Stimulated activated CD4-positive, alpha-beta T cell treated with anti-CD3 and anti-CD28 coated beads, TNF-alpha, amount 100 ng/mL, for 4 hours (primary cell): ENCODE results near the gene HS6ST2.

Source experiments
- DNase-seq, 3 experiments: peaks; one replicate each; pipeline ENCODE4 v3.0.0-alpha.2; 2020; ENCODE audit warnings: low read depth in 3 of 3

The HS6ST2 gene

GRCh38 chrX:132791714-132792113 lies 166.7 kb downstream of the HS6ST2 start:
- DNase-seq = no peak

GRCh38 chrX:132790329-132790728 lies 168.1 kb downstream of the HS6ST2 start:
- no peak for DNase-seq

- DNase-seq = no peak
Observed at GRCh38 chrX:132786217-132786616, 172.2 kb downstream of the HS6ST2 start.

DNA sequence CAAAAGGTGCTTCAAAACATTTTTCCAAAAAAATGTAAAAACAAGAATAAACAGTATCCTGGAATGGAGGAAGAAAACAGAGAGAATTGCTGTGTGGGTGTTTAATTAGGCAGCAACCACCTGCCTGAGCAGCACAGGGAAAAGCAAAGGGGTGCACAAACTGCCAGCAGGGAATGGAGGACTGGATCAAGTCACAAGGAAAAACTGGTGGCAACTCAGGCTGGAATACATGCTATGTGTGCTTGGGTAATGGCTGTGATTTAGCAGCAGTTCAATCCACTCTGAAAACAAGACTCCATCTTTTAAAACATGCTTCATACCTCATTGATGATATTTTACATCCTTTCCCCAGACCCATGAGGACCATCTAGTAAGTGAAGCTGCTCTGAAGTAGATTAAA lies 179.5 kb downstream of the HS6ST2 start:
- DNase-seq = no peak

- DNase-seq = no peak
Observed at GRCh38 chrX:132776486-132777210, 181.8 kb downstream of the HS6ST2 start.

- no peak for DNase-seq
Observed at GRCh38 chrX:132775263-132775823, 183.1 kb downstream of the HS6ST2 start.

- DNase-seq = no peak
Observed at GRCh38 chrX:132774010-132774714, 184.3 kb downstream of the HS6ST2 start.

GRCh38 chrX:132769609-132770008 lies 188.8 kb downstream of the HS6ST2 start:
- no peak for DNase-seq

DNA sequence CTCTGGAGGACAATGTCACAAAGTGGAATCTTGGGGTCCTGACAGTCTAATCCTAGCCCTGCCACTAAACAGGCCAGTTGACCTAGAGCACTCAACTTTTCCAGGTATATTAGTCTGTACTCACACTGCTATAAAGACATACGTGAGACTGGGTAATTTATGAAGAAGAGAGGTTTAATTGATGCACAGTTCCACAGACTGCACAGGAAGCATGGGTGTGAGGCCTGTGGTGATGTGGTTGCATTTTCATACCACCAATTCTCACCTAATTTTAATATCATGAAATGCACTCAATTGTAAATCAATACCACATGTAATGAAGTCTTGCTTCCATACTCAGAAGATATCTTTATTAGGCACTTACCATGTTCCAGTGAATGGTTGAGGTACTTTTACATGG lies 192.0 kb downstream of the HS6ST2 start:
- DNase-seq = no peak

DNA sequence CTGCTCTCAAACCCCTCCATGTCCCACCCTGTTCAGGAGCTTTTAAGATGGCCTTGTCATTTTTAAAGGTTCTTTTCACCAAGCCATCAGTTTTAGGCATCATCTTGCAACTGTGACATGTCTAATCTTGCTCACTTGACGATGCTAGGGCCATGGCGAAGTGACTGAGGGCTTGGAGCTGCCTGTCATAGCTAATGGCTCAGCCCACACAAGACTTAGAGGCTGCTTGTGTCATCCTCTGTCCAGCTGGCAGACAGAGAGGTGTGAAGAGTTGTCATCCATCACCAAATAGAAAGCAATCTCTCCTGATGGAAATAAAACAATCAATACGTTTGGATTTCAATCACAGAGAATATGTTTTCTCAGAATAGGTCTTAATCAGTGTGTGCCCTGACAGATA lies 194.9 kb downstream of the HS6ST2 start:
- DNase-seq = no peak

DNA sequence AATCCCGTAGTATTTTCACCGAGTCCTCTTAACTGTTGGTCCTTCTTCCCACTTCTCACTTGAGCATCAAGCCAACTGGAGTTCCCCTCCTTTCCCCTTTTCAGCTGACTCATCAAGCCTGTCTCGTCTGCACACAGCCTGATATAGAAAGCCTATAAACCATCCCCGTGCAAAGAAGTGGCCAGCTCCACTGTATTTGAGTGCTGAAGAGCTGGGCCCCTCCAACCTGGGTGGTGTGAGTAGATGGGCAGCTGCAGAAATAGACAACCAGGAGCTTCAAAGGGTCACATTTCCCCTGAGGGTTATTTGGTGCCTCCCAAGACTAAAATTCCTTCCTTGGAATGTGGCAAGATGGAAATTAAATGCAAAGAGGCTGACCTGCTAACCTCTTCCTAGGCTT lies 199.7 kb downstream of the HS6ST2 start:
- DNase-seq = no peak

DNA sequence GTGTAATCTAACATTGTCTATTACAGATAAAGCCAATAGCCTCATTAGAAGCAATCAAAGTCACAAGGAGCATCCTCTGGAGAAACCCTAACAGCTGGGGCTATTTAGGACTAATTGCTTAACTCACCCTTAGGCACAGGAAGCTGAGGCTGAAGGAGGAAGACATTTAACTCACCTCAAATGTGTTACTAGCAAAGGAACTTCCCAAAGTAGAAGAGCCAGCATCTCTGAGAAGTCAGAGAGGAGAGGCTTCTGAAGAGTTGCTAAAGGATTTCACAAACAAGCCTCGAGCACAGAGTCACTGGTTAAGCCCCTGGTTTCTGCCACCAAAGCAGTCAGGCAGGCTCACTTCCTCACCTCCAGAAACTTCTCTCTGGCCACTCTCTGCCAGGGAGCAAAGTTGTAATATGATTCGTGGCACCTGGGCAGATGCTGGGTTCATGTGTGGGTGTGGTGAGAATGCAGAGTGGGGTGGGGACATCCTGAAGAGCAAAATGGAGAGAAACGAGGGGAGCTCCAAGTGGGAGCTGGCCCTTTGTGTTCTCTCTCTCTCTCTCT lies 201.3 kb downstream of the HS6ST2 start:
- DNase-seq = no peak

DNA sequence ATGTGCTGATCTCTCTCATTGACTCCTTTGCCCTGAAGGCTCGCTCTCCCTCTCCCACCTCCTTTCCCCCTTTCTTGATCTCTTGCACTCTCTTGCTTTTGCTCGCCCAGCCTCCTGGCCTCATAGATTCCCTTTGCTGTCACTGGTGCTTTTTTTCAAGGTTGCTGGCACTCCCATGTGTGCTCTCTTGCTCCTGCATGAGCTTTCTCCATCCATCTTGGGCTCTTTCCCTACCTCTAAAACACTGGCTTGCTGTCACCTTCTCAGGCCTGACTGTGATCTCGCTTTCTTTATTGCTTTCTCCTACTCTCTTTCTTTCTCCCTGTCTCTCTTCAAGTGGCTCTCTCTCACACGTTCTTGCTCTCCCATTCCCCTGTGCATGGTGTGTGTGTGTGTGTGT lies 202.0 kb downstream of the HS6ST2 start:
- no peak for DNase-seq

DNA sequence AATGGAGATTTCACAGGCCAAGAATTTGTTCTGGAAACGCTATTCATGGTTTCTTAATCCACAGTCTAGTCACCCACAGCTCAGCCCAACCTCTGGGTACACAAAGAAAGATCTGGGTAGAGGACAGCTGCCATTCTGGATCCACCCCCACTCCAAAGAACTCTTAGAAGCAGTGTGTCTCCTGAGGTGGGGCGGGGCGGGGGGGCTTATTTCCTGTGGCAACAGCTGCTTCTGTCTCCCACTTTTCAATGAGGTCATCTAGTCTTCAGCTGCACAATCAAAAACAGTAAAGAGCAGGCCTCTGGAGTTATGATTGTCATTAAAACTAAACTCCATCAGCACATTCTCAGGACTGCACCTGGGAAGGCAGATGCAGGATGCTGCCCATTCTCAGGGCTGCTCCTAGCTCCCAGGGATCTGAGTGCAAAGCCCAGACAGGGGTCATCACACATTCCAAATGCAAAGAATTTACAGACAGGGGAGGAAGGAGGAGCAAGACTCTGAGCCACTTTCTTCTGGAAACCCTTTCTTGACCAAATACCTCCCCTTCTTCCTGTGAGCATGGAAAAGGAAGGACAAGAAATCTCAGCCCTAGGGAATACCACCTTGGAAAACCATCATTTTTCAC lies 207.3 kb downstream of the HS6ST2 start:
- DNase-seq = no peak

- no peak for DNase-seq
Observed at GRCh38 chrX:132750331-132751062, 207.9 kb downstream of the HS6ST2 start.

DNA sequence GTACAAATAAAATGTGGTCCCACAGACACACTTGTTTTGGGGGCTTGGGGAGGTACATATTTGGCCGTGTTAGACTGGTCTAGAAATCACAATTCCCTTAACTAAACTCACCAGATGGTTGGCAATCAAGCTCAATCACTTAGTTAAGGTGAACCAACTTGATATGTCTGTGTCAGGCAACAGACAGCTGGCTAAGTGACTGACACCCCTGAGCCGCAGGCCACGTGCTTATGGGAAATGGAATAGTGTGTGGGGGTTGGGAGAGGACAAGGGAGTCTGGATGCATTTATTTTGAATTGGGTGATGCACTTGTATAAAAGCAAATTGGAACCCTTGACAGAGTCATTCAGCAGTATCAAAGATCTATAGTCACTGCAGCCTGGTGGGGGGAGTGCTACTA lies 209.0 kb downstream of the HS6ST2 start:
- no peak for DNase-seq

DNA sequence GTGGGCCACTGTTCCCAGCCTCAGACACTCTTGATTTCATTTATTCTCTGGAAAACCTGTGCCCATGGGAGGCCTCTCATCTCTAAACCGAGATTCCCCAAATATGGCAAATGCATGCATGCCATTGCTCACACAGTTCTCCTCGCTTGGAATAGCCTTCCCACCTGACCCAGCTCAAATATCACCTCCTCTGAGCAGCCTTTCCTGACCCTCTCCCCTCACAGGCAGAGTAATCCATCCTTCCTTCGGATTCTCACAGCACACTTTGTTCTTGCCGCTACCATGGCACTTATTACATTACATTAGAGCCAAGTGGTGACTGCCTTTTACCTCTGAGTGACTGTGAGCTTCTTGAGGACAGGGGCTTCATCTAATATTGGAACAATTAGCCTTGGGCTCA lies 209.5 kb downstream of the HS6ST2 start:
- DNase-seq = no peak

DNA sequence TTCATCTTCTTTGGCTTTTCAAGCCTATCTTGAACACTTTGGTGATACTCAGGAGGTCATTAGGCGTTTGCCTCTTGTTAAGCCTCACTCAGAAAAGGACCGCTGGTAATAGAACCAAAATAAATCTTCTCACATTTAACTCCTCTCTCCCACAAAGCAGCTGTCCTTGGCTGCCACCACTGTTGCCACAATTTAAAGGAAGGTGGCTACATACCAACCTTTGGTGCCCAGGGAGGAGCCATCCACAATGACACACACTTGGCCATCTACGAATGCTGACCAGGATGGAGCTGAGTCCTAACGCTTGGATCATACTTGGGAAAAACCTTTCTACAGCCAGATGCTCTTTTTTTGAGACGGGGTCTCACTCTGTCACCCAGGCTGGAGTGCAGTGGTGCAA lies 210.2 kb downstream of the HS6ST2 start:
- no peak for DNase-seq

- DNase-seq = no peak
Observed at GRCh38 chrX:132745593-132745992, 212.8 kb downstream of the HS6ST2 start.

GRCh38 chrX:132744470-132744869 lies 214.0 kb downstream of the HS6ST2 start:
- DNase-seq = no peak

DNA sequence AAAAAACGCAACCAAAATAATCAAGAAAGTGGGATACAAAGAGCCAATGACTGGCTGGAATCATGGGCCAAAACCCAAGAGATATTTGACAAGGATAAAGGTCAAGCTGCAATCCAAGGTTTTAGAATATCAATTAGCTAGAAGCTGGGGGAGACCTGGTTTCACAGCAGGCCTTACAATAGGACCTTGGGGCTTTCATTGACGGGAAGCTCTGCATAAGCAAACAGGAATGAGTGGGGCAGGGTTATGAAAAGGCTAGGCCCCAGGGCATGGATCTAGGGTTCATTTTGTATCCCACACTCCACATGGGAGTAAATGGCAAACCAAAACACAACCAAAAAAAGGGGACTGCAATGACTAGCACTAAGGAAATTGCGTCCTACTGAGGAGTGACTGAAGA lies 215.3 kb downstream of the HS6ST2 start:
- DNase-seq = no peak

DNA sequence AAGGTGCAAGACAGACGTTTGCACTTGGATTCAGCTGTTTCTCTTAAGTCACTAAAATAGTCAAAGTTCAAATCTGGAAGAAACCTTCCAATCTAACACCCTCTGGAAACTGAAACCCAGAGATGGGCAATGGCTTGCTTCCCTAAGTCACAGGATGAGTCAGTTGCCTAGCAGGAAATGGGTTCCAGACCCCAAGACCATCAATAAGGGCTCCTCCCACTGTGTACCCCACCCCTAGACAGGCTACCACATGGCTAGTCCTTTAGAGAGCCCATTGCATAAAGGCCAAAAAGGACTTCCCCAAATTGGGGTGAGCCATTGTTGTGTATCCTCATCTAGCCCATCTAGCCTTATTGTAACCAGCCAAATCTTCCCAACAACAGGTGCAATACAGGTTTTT lies 216.2 kb downstream of the HS6ST2 start:
- DNase-seq = no peak
